Upper lobe of left lung (tissue), 4 donors: ENCODE results near the gene TMEM200B.

ENCODE experiments used
- POLR2A ChIP-seq, 4 donors: fragments of 450-650 bp; IDR thresholded peaks; one replicate each; pipeline ENCODE4 v1.5.1; 2016 to 2017; ENCODE audit warnings: antibody characterized with exemption in 4 of 4, mild to moderate bottlenecking in 2 of 4
- TF ChIP-seq, protein P1 (sequence below), 6 experiments: fragments of 450-650 bp in 4 of 6; fragments of 200-600 bp in 2 of 6; sonication (generic) in 2 of 6; IDR thresholded peaks; one replicate each; pipeline ENCODE4 v1.5.1; 2016 to 2019; ENCODE audit warnings: antibody characterized with exemption in 6 of 6

DNA sequence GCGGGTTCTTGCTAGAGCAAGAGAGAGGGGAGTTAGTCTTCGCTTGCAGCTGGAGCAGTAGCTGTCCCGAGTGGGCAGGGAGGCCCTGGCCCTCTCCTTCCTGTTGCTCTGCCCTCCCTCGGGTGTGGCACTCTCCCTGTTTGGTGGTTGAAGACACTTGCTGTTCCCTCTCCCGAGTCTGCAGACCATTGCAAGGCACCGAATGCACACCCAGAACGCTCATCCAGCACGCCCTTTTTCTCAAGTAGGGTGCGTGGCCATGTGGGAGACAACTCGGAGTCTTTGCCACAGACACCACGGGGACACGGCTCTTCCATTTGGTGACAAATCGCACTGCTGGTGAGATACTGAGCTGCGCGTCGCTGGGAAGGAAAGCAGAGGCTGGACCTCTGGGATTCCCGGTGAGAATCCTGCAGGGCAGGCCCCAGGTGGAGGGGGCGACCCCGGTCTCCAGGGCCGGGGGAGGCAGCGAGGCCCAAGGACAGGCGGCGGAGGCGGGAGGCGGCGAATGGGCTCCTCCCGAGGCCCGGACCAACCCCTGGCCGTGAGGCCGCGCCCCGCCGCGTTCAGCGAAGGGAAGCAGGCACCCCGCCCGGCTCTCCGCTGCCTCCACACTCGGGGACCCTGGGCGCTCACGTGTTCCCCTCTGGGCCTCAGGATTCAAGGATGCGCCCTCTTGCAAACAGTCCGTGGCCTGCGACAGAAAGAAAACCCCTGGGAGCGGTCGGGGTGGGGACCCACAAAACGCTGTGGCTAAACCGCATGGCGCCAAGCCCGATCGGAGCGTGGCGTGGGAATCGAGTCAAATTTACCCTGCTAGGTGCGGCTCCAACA lies 10.4 kb upstream of the TMEM200B start:
- no peak for TF ChIP-seq POLR2A (IDR thresholded peaks at IDR 0.05)
- TF ChIP-seq, protein P1, sequence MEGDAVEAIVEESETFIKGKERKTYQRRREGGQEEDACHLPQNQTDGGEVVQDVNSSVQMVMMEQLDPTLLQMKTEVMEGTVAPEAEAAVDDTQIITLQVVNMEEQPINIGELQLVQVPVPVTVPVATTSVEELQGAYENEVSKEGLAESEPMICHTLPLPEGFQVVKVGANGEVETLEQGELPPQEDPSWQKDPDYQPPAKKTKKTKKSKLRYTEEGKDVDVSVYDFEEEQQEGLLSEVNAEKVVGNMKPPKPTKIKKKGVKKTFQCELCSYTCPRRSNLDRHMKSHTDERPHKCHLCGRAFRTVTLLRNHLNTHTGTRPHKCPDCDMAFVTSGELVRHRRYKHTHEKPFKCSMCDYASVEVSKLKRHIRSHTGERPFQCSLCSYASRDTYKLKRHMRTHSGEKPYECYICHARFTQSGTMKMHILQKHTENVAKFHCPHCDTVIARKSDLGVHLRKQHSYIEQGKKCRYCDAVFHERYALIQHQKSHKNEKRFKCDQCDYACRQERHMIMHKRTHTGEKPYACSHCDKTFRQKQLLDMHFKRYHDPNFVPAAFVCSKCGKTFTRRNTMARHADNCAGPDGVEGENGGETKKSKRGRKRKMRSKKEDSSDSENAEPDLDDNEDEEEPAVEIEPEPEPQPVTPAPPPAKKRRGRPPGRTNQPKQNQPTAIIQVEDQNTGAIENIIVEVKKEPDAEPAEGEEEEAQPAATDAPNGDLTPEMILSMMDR (IDR thresholded peaks at IDR 0.05), result no peak
